ENCODE results near the gene CLDND2. TPM values are rescaled to one million over a fixed set of nuclear protein-coding genes. Genes with fewer than 3 reads are reported as not detected.

The CLDND2 gene
- total and polyA plus RNA-seq, 2 donors (not counting 1 experiment from before 2014, with no cell fraction given) = not detected

DNA sequence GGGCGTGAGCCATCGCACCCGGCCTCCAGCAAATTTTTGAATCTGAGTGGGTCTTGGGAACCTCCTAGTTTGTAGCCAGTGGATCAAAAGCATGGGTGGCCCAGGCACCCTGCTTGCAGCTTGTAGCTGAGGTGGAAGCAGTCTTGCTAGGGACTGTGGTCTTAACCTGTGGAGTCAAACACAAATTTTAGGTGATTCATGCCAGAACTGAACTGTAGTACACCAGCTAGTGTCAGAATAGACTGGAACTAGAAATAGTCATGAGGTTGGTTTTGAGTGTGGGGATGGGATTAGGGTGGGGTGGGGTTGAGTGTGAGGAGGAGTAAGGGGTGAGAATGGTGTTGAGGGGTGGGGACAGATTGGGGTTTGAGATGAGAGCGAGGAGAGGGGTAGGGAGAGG lies 13.2 kb upstream of the CLDND2 start:
- DNase-seq (ENCODE audit: low read depth in 2 of 2) = no peak
- H3K4me2 ChIP-seq (ENCODE audit: extremely low read depth, insufficient read depth, low read length) = no peak overlapping the region

DNA sequence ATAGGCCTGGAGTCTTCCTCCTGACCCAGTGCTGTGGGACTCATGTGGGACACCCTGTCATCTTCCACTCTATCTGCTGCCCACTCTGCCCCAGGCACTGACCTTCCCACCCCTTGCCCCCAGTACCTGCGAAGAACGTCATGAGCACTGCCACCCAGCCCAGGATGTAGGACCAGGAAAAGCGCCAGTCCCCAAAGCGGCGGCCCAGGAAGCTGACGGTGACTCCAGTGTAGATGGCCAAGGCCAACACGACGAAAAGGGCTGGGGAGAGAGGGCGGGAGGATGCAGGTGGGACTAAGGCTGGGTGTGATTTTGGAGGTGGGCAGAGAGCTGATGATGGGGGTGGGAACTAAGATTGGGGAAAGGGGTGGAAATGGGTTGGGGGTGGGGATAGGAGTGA lies 11.6 kb upstream of the CLDND2 start:
- Histone ChIP-seq H3K4me3 (replicated peaks in 1 of 4; ENCODE audit: control extremely low read depth in 1 of 4, insufficient read depth in 1 of 4, low read depth in 3 of 4, low read length in 4 of 4) (no peak overlapping the region), H3K4me2 (ENCODE audit: extremely low read depth, insufficient read depth, low read length) (no peak overlapping the region), H3K9me3 (ENCODE audit: control insufficient read depth, insufficient read depth, low read depth, low read length) (no peaks in the 10 kb centered on the region), H3K27ac (ENCODE audit: insufficient read depth, low read length) (no peak overlapping the region), H3K79me2 (ENCODE audit: control insufficient read depth, insufficient read depth, low read length) (no peaks in the 10 kb centered on the region), H3K36me3 (ENCODE audit: control insufficient read depth, insufficient read depth, low read length) (no peaks in the 10 kb centered on the region), H3K4me1 (ENCODE audit: control insufficient read depth, extremely low read depth, insufficient read depth, low read length) (no peaks in the 10 kb centered on the region), H4K20me1 (ENCODE audit: control insufficient read depth, extremely low read depth, insufficient read depth, low read length) (no peaks in the 10 kb centered on the region), H3K9ac (ENCODE audit: insufficient read depth, low read length) (no peak overlapping the region), H3K27me3 (ENCODE audit: control insufficient read depth, insufficient read depth, low read length) (no peaks in the 10 kb centered on the region), H2AFZ (ENCODE audit: low read length) (no peak overlapping the region)
- no peak for DNase-seq (ENCODE audit: low read depth in 2 of 2)
- TF ChIP-seq EZH2 (IDR thresholded peaks at IDR 0.05; ENCODE audit: low read length, missing control alignments) (no peak), CTCF (conservative IDR thresholded peaks at IDR 0.05 in 1 of 2, IDR thresholded peaks at IDR 0.05 in 1 of 2; ENCODE audit: low read depth in 1 of 2, low read length in 2 of 2) (no peak)

More for the DNA sequence above, 13.2 kb upstream of the CLDND2 start:
- H3K4me3 ChIP-seq (replicated peaks in 1 of 4; ENCODE audit: control extremely low read depth in 1 of 4, insufficient read depth in 1 of 4, low read depth in 3 of 4, low read length in 4 of 4) = no peak overlapping the region
- no peaks in the 10 kb centered on the region for H3K36me3 ChIP-seq (ENCODE audit: control insufficient read depth, insufficient read depth, low read length)
- TF ChIP-seq CTCF (conservative IDR thresholded peaks at IDR 0.05 in 1 of 2, IDR thresholded peaks at IDR 0.05 in 1 of 2; ENCODE audit: low read depth in 1 of 2, low read length in 2 of 2) (no peak), EZH2 (IDR thresholded peaks at IDR 0.05; ENCODE audit: low read length, missing control alignments) (no peak)
- H3K79me2 ChIP-seq (ENCODE audit: control insufficient read depth, insufficient read depth, low read length) = no peaks in the 10 kb centered on the region
- H3K27me3 ChIP-seq (ENCODE audit: control insufficient read depth, insufficient read depth, low read length) = no peaks in the 10 kb centered on the region
- H3K27ac ChIP-seq (ENCODE audit: insufficient read depth, low read length) = no peak overlapping the region
- no peak overlapping the region for H2AFZ ChIP-seq (ENCODE audit: low read length)
- H3K9me3 ChIP-seq (ENCODE audit: control insufficient read depth, insufficient read depth, low read depth, low read length) = no peaks in the 10 kb centered on the region
- H4K20me1 ChIP-seq (ENCODE audit: control insufficient read depth, extremely low read depth, insufficient read depth, low read length) = no peaks in the 10 kb centered on the region
- no peaks in the 10 kb centered on the region for H3K4me1 ChIP-seq (ENCODE audit: control insufficient read depth, extremely low read depth, insufficient read depth, low read length)
- H3K9ac ChIP-seq (ENCODE audit: insufficient read depth, low read length) = no peak overlapping the region

DNA sequence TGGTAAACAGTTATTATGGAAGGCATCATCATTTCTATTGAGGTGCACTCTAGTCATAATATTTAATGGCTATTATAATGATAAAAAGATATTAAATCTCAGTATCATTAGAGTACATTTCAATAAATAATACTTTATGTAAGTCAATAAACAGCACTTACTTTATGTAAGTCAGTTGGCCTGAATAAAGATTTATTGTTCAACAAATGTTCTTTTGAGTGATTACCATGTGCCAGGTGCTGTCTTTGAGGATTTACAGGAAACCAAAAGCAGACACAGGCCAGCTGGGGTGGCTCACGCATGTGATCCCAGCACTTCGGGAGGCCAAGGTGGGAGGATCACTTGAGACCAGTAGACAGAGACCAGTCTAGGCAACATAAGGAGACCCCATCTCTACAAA lies 8.6 kb upstream of the CLDND2 start:
- no peak overlapping the region for H3K27ac ChIP-seq (ENCODE audit: insufficient read depth, low read length)
- H3K36me3 ChIP-seq (ENCODE audit: control insufficient read depth, insufficient read depth, low read length) = no peaks in the 10 kb centered on the region
- no peaks in the 10 kb centered on the region for H3K79me2 ChIP-seq (ENCODE audit: control insufficient read depth, insufficient read depth, low read length)
- no peak overlapping the region for H3K4me3 ChIP-seq (replicated peaks in 1 of 4; ENCODE audit: control extremely low read depth in 1 of 4, insufficient read depth in 1 of 4, low read depth in 3 of 4, low read length in 4 of 4)
- H3K9ac ChIP-seq (ENCODE audit: insufficient read depth, low read length) = no peak overlapping the region
- H3K4me1 ChIP-seq (ENCODE audit: control insufficient read depth, extremely low read depth, insufficient read depth, low read length) = no peaks in the 10 kb centered on the region
- H3K4me2 ChIP-seq (ENCODE audit: extremely low read depth, insufficient read depth, low read length) = no peak overlapping the region
- TF ChIP-seq EZH2 (IDR thresholded peaks at IDR 0.05; ENCODE audit: low read length, missing control alignments) (no peak), CTCF (conservative IDR thresholded peaks at IDR 0.05 in 1 of 2, IDR thresholded peaks at IDR 0.05 in 1 of 2; ENCODE audit: low read depth in 1 of 2, low read length in 2 of 2) (no peak)
- H2AFZ ChIP-seq (ENCODE audit: low read length) = no peak overlapping the region
- H4K20me1 ChIP-seq (ENCODE audit: control insufficient read depth, extremely low read depth, insufficient read depth, low read length) = no peaks in the 10 kb centered on the region
- H3K9me3 ChIP-seq (ENCODE audit: control insufficient read depth, insufficient read depth, low read depth, low read length) = no peaks in the 10 kb centered on the region
- H3K27me3 ChIP-seq (ENCODE audit: control insufficient read depth, insufficient read depth, low read length) = no peaks in the 10 kb centered on the region
- DNase-seq (ENCODE audit: low read depth in 2 of 2) = no peak

All from fibroblast of lung (primary cell).